ENCODE results near the gene KCNQ1.

- TF ChIP-seq CTCF (IDR thresholded peaks at IDR 0.05) (no peak), POLR2A (IDR thresholded peaks at IDR 0.05) (no peak), POLR2AphosphoS5 (IDR thresholded peaks at IDR 0.05) (no peak)
Observed at GRCh38 chr11:2517386-2518064, 72.7 kb downstream of the KCNQ1 start.
